Osteoblast (primary cell): Measurements from ENCODE around the gene ZNF282. TPM values are rescaled to one million over a fixed set of nuclear protein-coding genes. Genes with fewer than 3 reads are reported as not detected.
"Not testable (repeated sequence)": the region's sequence is repeated elsewhere in the genome, so short reads cannot be mapped to it uniquely, and the experiment has no call there.

ENCODE experiments used
- DNase-seq: peaks from one replicate; pipeline ENCODE4 v3.0.0; 2011; ENCODE audit warnings: low spot score, mixed read lengths; ENCODE audit not compliant: insufficient read length; ENCODE audit errors: missing footprints
- H2AFZ ChIP-seq: 2 replicates; pipeline ENCODE4 v1.6.0; 2011; ENCODE audit warnings: mild to moderate bottlenecking, low read length
- H3K27ac ChIP-seq: 2 replicates; pipeline ENCODE4 v1.5.1; 2011; ENCODE audit warnings: mild to moderate bottlenecking, low read depth, low read length, moderate library complexity
- H3K27me3 ChIP-seq: 2 replicates; pipeline ENCODE4 v1.6.0; 2012; ENCODE audit warnings: mild to moderate bottlenecking, control low read depth, inconsistent platforms, low read length, moderate library complexity; ENCODE audit not compliant: insufficient read depth
- H3K36me3 ChIP-seq: 2 replicates; pipeline ENCODE4 v1.5.1; 2011; ENCODE audit warnings: mild to moderate bottlenecking, low read length, control low read depth, moderate library complexity; ENCODE audit not compliant: insufficient read depth
- H3K4me1 ChIP-seq: 2 replicates; pipeline ENCODE4 v1.5.1; 2011; ENCODE audit warnings: mild to moderate bottlenecking, low read length, control low read depth, moderate library complexity; ENCODE audit not compliant: insufficient read depth
- H3K4me2 ChIP-seq: 2 replicates; pipeline ENCODE4 v1.6.0; 2011; ENCODE audit warnings: mild to moderate bottlenecking, low read length; ENCODE audit not compliant: insufficient read depth
- H3K4me3 ChIP-seq: fragments of 200-600 bp; sonication (generic); 3 replicates; pipeline ENCODE4 v1.5.1; 2012; ENCODE audit warnings: mild to moderate bottlenecking, low read length, inconsistent platforms; ENCODE audit not compliant: insufficient read depth
- H3K79me2 ChIP-seq: 2 replicates; pipeline ENCODE4 v1.6.0; 2012; ENCODE audit warnings: mild to moderate bottlenecking, low read length, control low read depth, inconsistent platforms; ENCODE audit not compliant: insufficient read depth
- H3K9me3 ChIP-seq: 2 replicates; pipeline ENCODE4 v1.5.1; 2011; ENCODE audit warnings: low read depth, low read length, control low read depth
- H4K20me1 ChIP-seq: 2 replicates; pipeline ENCODE4 v1.6.0; 2012; ENCODE audit warnings: mild to moderate bottlenecking, low read length, control low read depth; ENCODE audit not compliant: insufficient read depth
- CTCF ChIP-seq: IDR thresholded peaks from 2 replicates; pipeline ENCODE4 v1.5.1; 2011; ENCODE audit warnings: mild to moderate bottlenecking, low read depth, low read length, moderate library complexity; ENCODE audit errors: extremely low read depth
- total RNA-seq: library from RNA; depleted of rRNA; stranded (reverse); fragments of >200 nt; gene quantifications from 2 replicates; pipeline ENCODE4 v1.2.3, GENCODE V29; 2012

Gene ZNF282
- total RNA-seq, 1 donor, result 28.6 TPM

DNA sequence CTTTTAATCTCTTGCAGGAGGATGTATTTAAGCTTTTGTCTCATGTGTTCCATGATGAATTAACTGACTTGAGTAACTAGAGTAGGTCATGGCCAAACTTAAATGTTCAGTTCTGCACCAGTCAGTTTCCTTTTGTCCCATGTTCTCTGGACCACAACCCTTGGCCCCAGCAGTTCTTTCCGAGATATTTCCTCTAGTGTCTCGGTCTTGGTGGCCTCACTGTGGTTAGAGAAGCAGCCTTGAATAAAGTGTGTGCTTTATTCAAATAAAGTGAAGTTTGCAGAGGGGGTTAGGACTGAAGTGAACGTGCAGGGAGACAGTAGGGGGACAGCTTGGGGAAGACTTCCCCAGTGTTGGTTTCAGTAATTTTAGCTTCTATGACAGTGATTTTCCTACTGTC lies 53.4 kb downstream of the ZNF282 start:
- Histone ChIP-seq H3K27me3 (no peaks in the 10 kb centered on the region), H3K9me3 (no peaks in the 10 kb centered on the region), H3K36me3 (peaks cover 25% of the 10 kb centered on the region), H3K79me2 (peaks cover 46% of the 10 kb centered on the region), H4K20me1 (peaks cover 9% of the 10 kb centered on the region), H3K4me1 (peaks cover 7% of the 10 kb centered on the region), H3K4me3 (no peak overlapping the region), H3K4me2 (no peak overlapping the region), H3K27ac (no peak overlapping the region), H2AFZ (no peak overlapping the region)
- TF ChIP-seq CTCF, result no peak
- DNase-seq, result peak; percentile 11

DNA sequence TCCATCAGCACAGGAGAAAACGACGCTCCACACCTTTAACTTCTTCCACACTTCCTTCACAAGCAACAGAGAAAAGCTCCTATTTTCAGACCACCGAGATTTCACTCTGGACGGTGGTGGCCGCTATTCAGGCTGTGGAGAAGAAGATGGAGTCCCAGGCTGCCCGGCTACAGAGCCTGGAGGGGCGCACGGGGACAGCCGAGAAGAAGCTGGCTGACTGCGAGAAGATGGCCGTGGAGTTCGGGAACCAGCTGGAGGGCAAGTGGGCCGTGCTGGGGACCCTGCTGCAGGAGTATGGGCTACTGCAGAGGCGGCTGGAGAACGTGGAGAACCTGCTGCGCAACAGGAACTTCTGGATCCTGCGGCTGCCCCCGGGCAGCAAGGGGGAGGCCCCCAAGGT lies 54.8 kb downstream of the ZNF282 start:
- H3K9me3 ChIP-seq, H4K20me1 ChIP-seq, H3K27ac ChIP-seq, H3K4me2 ChIP-seq, H3K4me1 ChIP-seq, H3K4me3 ChIP-seq, H3K27me3 ChIP-seq, H2AFZ ChIP-seq: not testable (repeated sequence)
- DNase-seq, result peak; percentile 21
- peaks cover 37% of the 10 kb centered on the region for H3K36me3 ChIP-seq
- peaks cover 37% of the 10 kb centered on the region for H3K79me2 ChIP-seq

GRCh38 chr7:149251518-149251917 lies 56.2 kb downstream of the ZNF282 start:
- not testable (repeated sequence) for H2AFZ ChIP-seq

DNA sequence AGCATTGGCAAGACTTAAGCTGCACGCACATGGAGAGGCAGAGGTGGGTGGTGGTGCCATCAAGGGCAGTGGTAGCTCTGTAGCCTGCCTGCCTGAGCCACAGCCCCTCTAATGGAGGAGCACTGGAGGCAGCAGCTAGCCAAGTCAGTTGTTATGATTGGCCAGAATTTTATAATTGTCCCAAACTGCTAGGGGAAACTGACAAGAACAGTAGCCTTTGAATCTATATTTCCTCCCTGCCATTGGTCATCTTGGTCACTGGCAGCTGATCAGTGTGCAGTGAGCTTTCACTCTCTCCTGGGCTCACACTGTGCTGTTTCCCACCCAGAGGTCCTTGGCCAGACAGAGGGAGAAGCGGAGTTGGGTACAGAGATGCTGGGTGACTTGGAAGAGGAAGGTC lies 57.0 kb downstream of the ZNF282 start:
- peaks cover 6% of the 10 kb centered on the region for H4K20me1 ChIP-seq
- peaks cover 18% of the 10 kb centered on the region for H3K79me2 ChIP-seq
- no peaks in the 10 kb centered on the region for H3K4me1 ChIP-seq
- no peak overlapping the region for H3K4me2 ChIP-seq
- H3K36me3 ChIP-seq, result peaks cover 37% of the 10 kb centered on the region
- H3K27ac ChIP-seq, result no peak overlapping the region
- no peak for TF ChIP-seq CTCF
- no peaks in the 10 kb centered on the region for H3K9me3 ChIP-seq
- H2AFZ ChIP-seq, result no peak overlapping the region
- H3K4me3 ChIP-seq, result no peak overlapping the region
- peak; percentile 6 for DNase-seq
- no peaks in the 10 kb centered on the region for H3K27me3 ChIP-seq

More at GRCh38 chr7:149251518-149251917, 56.2 kb downstream of the ZNF282 start:
- not testable (repeated sequence) for H3K27ac ChIP-seq, H3K27me3 ChIP-seq, H3K4me1 ChIP-seq, H4K20me1 ChIP-seq, DNase-seq, H3K4me2 ChIP-seq, H3K9me3 ChIP-seq, H3K4me3 ChIP-seq
- Histone ChIP-seq H3K79me2 (peaks cover 23% of the 10 kb centered on the region), H3K36me3 (peaks cover 37% of the 10 kb centered on the region)

- H3K4me2 ChIP-seq, result no peak overlapping the region
- H3K36me3 ChIP-seq, result peaks cover 37% of the 10 kb centered on the region
- no peak overlapping the region for H3K4me3 ChIP-seq
- no peak overlapping the region for H3K27ac ChIP-seq
- no peaks in the 10 kb centered on the region for H3K27me3 ChIP-seq
- DNase-seq, result peak; percentile 53
- peaks cover 6% of the 10 kb centered on the region for H3K79me2 ChIP-seq
- H3K9me3 ChIP-seq, result no peaks in the 10 kb centered on the region
- H3K4me1 ChIP-seq, result no peaks in the 10 kb centered on the region
- TF ChIP-seq CTCF, result no peak
- no peak overlapping the region for H2AFZ ChIP-seq
- H4K20me1 ChIP-seq, result no peaks in the 10 kb centered on the region
Measured at GRCh38 chr7:149253665-149254064, 58.3 kb downstream of the ZNF282 start.
